ENCODE data around the gene APOLD1. TPM values are rescaled to one million over a fixed set of nuclear protein-coding genes. Genes with fewer than 3 reads are reported as not detected.

APOLD1 gene
- 0.30 to 0.54 TPM (median 0.34 TPM) in 5 replicates for total RNA-seq (2022; extraction: Qiagen RNA extraction)

GRCh38 chr12:12784911-12785814, at the start of gene APOLD1:
APOLD1 (plus strand) TSS chr12:12785659; CDS start chr12:12785692, 33 bp downstream.

GRCh38 chr12:12813120-12814101, 28.0 kb downstream of the APOLD1 start, which contains the start of gene DDX47:
DDX47 (plus strand) TSS chr12:12813346; CDS start chr12:12813368, 22 bp downstream.

Other genes with a start within 250 kb of the APOLD1 start
- gene DUSP16, start 222.8 kb upstream of the APOLD1 start, total RNA-seq (2022; extraction: Qiagen RNA extraction), result 9.6 to 13.8 TPM (median 12.5 TPM) in 5 replicates
- 18.7 to 23.5 TPM (median 19.7 TPM) in 5 replicates for gene CREBL2, start 173.8 kb upstream of the APOLD1 start, total RNA-seq (2022; extraction: Qiagen RNA extraction)
- gene GPR19, start 89.5 kb upstream of the APOLD1 start, total RNA-seq (2022; extraction: Qiagen RNA extraction), result 1.0 to 1.3 TPM (median 1.1 TPM) in 5 replicates
- 17.6 to 22.4 TPM (median 19.6 TPM) in 5 replicates for gene CDKN1B, start 68.3 kb upstream of the APOLD1 start, total RNA-seq (2022; extraction: Qiagen RNA extraction)
- 83.8 to 117 TPM (median 89.7 TPM) in 5 replicates for gene DDX47, start 27.7 kb downstream of the APOLD1 start, total RNA-seq (2022; extraction: Qiagen RNA extraction)
- 308 to 507 TPM (median 449 TPM) in 5 replicates for gene GPRC5A, start 105.9 kb downstream of the APOLD1 start, total RNA-seq (2022; extraction: Qiagen RNA extraction)
- not detected in 5 replicates for gene GPRC5D, start 166.5 kb downstream of the APOLD1 start, total RNA-seq (2022; extraction: Qiagen RNA extraction)
- gene HEBP1, start 214.6 kb downstream of the APOLD1 start, total RNA-seq (2022; extraction: Qiagen RNA extraction), result 56.2 to 63.6 TPM (median 57.6 TPM) in 5 replicates

All from A549 treated with CORT108297 at 1 μM for 4 hours (cell line).